GM23338 (cell line): ENCODE data around the gene OR2J2. TPM values are rescaled to one million over a fixed set of nuclear protein-coding genes. Genes with fewer than 3 reads are reported as not detected.

Experiments used
- ATAC-seq: fragments of 200-7000 bp; cut with Tn5 transposase; 3 replicates; pipeline ENCODE4 v1.9.1; 2020
- DNase-seq: peaks from one replicate; pipeline ENCODE4 v3.0.0-alpha.2; 2015; ENCODE audit warnings: low spot score
- H2AFZ ChIP-seq: fragments of 200-600 bp; sonication (generic); 2 replicates; pipeline ENCODE4 v1.8.0; 2016; ENCODE audit warnings: antibody characterized with exemption, mild to moderate bottlenecking, moderate library complexity
- H3F3A ChIP-seq: fragments of 200-600 bp; sonication (generic); replicated peaks from 2 replicates; pipeline ENCODE4 v1.8.0; 2017; ENCODE audit warnings: antibody characterized with exemption, mixed run types, low read depth
- H3K27ac ChIP-seq: fragments of 200-600 bp; sonication (generic); 2 replicates; pipeline ENCODE4 v1.6.1; 2016; ENCODE audit warnings: low read depth
- H3K27me3 ChIP-seq: fragments of 200-600 bp; sonication (generic); 2 replicates; pipeline ENCODE4 v1.8.0; 2016; ENCODE audit warnings: mild to moderate bottlenecking, mixed run types, moderate library complexity; ENCODE audit not compliant: insufficient read depth
- H3K36me3 ChIP-seq: fragments of 200-600 bp; sonication (generic); 2 replicates; pipeline ENCODE4 v1.8.0; 2016; ENCODE audit warnings: mild to moderate bottlenecking; ENCODE audit not compliant: insufficient read depth
- H3K4me1 ChIP-seq: fragments of 200-600 bp; sonication (generic); 2 replicates; pipeline ENCODE4 v1.8.0; 2016; ENCODE audit warnings: mild to moderate bottlenecking, moderate library complexity; ENCODE audit not compliant: insufficient read depth
- H3K4me2 ChIP-seq: fragments of 200-600 bp; sonication (generic); 2 replicates; pipeline ENCODE4 v1.7.1; 2017; ENCODE audit warnings: mixed run types
- H3K4me3 ChIP-seq: fragments of 200-600 bp; sonication (generic); 2 replicates; pipeline ENCODE4 v1.6.1; 2016; ENCODE audit warnings: mixed run types
- H3K79me2 ChIP-seq: fragments of 200-600 bp; sonication (generic); replicated peaks from 2 replicates; pipeline ENCODE4 v1.8.0; 2017; ENCODE audit warnings: mild to moderate bottlenecking; ENCODE audit not compliant: insufficient read depth
- H3K9me2 ChIP-seq: fragments of 200-600 bp; sonication (generic); 2 replicates; pipeline ENCODE4 v1.8.0; 2017; ENCODE audit not compliant: insufficient read depth
- H4K20me1 ChIP-seq: fragments of 200-600 bp; sonication (generic); replicated peaks from 2 replicates; pipeline ENCODE4 v1.8.0; 2017; ENCODE audit warnings: mild to moderate bottlenecking; ENCODE audit not compliant: insufficient read depth
- H3K27ac Mint-ChIP-seq: 2 replicates; pipeline ENCODE4 v1.8.0; 2020; ENCODE audit warnings: inconsistent platforms, mild to moderate bottlenecking, moderate library complexity, mixed read lengths
- H3K27me3 Mint-ChIP-seq: 3 replicates; pipeline ENCODE4 v1.8.0; 2022; ENCODE audit warnings: low read depth, mild to moderate bottlenecking, moderate library complexity, mixed read lengths, inconsistent platforms; ENCODE audit not compliant: insufficient read depth, poor library complexity
- H3K36me3 Mint-ChIP-seq: 3 replicates; pipeline ENCODE4 v1.8.0; 2021; ENCODE audit warnings: low read depth, mild to moderate bottlenecking, inconsistent platforms, moderate library complexity, mixed read lengths
- H3K4me1 Mint-ChIP-seq: 3 replicates; pipeline ENCODE4 v1.8.0; 2020; ENCODE audit warnings: mild to moderate bottlenecking, inconsistent platforms, mixed read lengths
- H3K4me3 Mint-ChIP-seq: 3 replicates; pipeline ENCODE4 v1.8.0; 2021; ENCODE audit warnings: moderate library complexity, mild to moderate bottlenecking, inconsistent platforms, mixed read lengths
- H3K9me3 Mint-ChIP-seq: 3 replicates; pipeline ENCODE4 v1.8.0; 2020; ENCODE audit warnings: moderate library complexity, mild to moderate bottlenecking, inconsistent platforms, mixed read lengths
- CREB1 ChIP-seq: fragments of 250-450 bp; sonication (Bioruptor Pico); IDR thresholded peaks from 2 replicates; pipeline ENCODE4 v1.5.0; 2020; ENCODE audit warnings: low read depth, mild to moderate bottlenecking, moderate library complexity
- CTCF ChIP-seq, 2 experiments: fragments of 200-600 bp in 1 of 2; sonication (generic) in 1 of 2; conservative IDR thresholded peaks; 2 replicates each; pipeline versions ENCODE4 v1.5.1 to v1.6.1; 2016 to 2017; ENCODE audit warnings: antibody characterized with exemption in 2 of 2, low read depth in 2 of 2, mild to moderate bottlenecking in 2 of 2, moderate library complexity in 1 of 2
- ETS1 ChIP-seq: IDR thresholded peaks from 2 replicates; pipeline ENCODE4 v1.6.1; 2016; ENCODE audit warnings: antibody characterized with exemption
- EZH2 ChIP-seq: fragments of 200-600 bp; sonication (generic); IDR thresholded peaks from one replicate; pipeline ENCODE4 v1.8.0; 2017; ENCODE audit warnings: antibody characterized with exemption, mild to moderate bottlenecking, low read depth; ENCODE audit not compliant: unreplicated experiment
- EZH2phosphoT487 ChIP-seq: fragments of 200-600 bp; sonication (generic); IDR thresholded peaks from one replicate; pipeline ENCODE4 v1.8.1; 2018; ENCODE audit warnings: antibody characterized with exemption; ENCODE audit not compliant: unreplicated experiment
- JUNB ChIP-seq: IDR thresholded peaks from one replicate; pipeline ENCODE4 v1.6.1; 2016; ENCODE audit warnings: antibody characterized with exemption; ENCODE audit not compliant: unreplicated experiment
- NANOG ChIP-seq: IDR thresholded peaks from 2 replicates; pipeline ENCODE4 v1.6.1; 2016; ENCODE audit warnings: antibody characterized with exemption, borderline replicate concordance
- POLR2AphosphoS5 ChIP-seq: IDR thresholded peaks from 2 replicates; pipeline ENCODE4 v1.6.1; 2016; ENCODE audit warnings: antibody characterized with exemption, low read depth
- REST ChIP-seq: IDR thresholded peaks from one replicate; pipeline ENCODE4 v1.6.1; 2018; ENCODE audit warnings: antibody characterized with exemption; ENCODE audit not compliant: unreplicated experiment
- STAT1 ChIP-seq: IDR thresholded peaks from one replicate; pipeline ENCODE4 v1.6.1; 2016; ENCODE audit warnings: antibody characterized with exemption; ENCODE audit not compliant: unreplicated experiment
- ZNF114 ChIP-seq: fragments of 250-450 bp; sonication (Bioruptor Pico); IDR thresholded peaks from 2 replicates; pipeline ENCODE4 v1.5.0; 2020; ENCODE audit warnings: mild to moderate bottlenecking, moderate library complexity
- ZNF331 ChIP-seq: fragments of 250-450 bp; sonication (Bioruptor Pico); IDR thresholded peaks from 2 replicates; pipeline ENCODE4 v1.5.0; 2020; ENCODE audit warnings: low read depth, mild to moderate bottlenecking, moderate library complexity
- ZNF462 ChIP-seq: fragments of 250-450 bp; sonication (Bioruptor Pico); IDR thresholded peaks from 2 replicates; pipeline ENCODE4 v1.5.0; 2020; ENCODE audit warnings: mild to moderate bottlenecking, moderate library complexity
- polyA plus RNA-seq: library from polyadenylated mRNA; unstranded; fragments of >200 nt; fragmentation: Nextera tagmentation; extraction: Ambion mirVana; gene quantifications from 2 replicates; pipeline ENCODE4 v1.2.1, GENCODE V29; 2016
- total RNA-seq: library from RNA; depleted of rRNA; stranded (reverse); fragments of >200 nt; shearing (Covaris generic); gene quantifications from 2 replicates; pipeline ENCODE4 v1.2.3, GENCODE V29; 2014

OR2J2 gene
- total and polyA plus RNA-seq, 2 experiments from 2014 or later = not detected

- peaks cover 3% of the 10 kb centered on the region for H3K27me3 Mint-ChIP-seq
These were observed 31.3 kb downstream of the OR2J2 start for GRCh38 chr6:29201966-29202365.

More at GRCh38 chr6:29201966-29202365, 31.3 kb downstream of the OR2J2 start:
- Histone ChIP-seq H3K27me3 (no peaks in the 10 kb centered on the region), H4K20me1 (no peaks in the 10 kb centered on the region), H3K27ac (no peak overlapping the region), H3K4me1 (no peaks in the 10 kb centered on the region), H3K9me2 (no peaks in the 10 kb centered on the region), H3F3A (no peaks in the 10 kb centered on the region), H2AFZ (no peak overlapping the region), H3K4me3 (no peak overlapping the region), H3K4me2 (no peak overlapping the region), H3K79me2 (no peaks in the 10 kb centered on the region), H3K36me3 (no peaks in the 10 kb centered on the region)
- DNase-seq = no peak
- H3K27ac Mint-ChIP-seq = no peak overlapping the region
- no peak for ATAC-seq
- TF ChIP-seq JUNB = no peak
- TF ChIP-seq EZH2 = no peak
- TF ChIP-seq ZNF331 (CRISPR knock-in tag) = no peak
- no peak for TF ChIP-seq ZNF114 (CRISPR knock-in tag)
- TF ChIP-seq POLR2AphosphoS5 = no peak
- no peak for TF ChIP-seq REST
- TF ChIP-seq CTCF (conservative IDR thresholded peaks at IDR 0.05; ENCODE audit: low read depth in 2 of 2) = no peak
- TF ChIP-seq ZNF462 (CRISPR knock-in tag) = no peak
- no peak for TF ChIP-seq CREB1 (CRISPR knock-in tag)
- TF ChIP-seq EZH2phosphoT487 = no peak
- no peak for TF ChIP-seq ETS1
- no peak for TF ChIP-seq NANOG
- no peak for TF ChIP-seq STAT1
- peaks cover 16% of the 10 kb centered on the region for H3K9me3 Mint-ChIP-seq
- H3K4me1 Mint-ChIP-seq = no peaks in the 10 kb centered on the region
- H3K36me3 Mint-ChIP-seq = 0 out of 3 replicates have a peak, but pooled peaks cover 5% of the 10 kb centered on the region
- no peak overlapping the region for H3K4me3 Mint-ChIP-seq
